ENCODE results near the gene ERICH3. TPM values are rescaled to one million over a fixed set of nuclear protein-coding genes. Genes with fewer than 3 reads are reported as not detected.

The ERICH3 gene
- total RNA-seq, 1 experiment from 2014 or later: not detected

GRCh38 chr1:74679811-74680210, 6.2 kb upstream of the ERICH3 start:
- no peak overlapping the region for H2BK12ac ChIP-seq (ENCODE audit: insufficient read length, low read depth, low read length)
- H3K4me3 Mint-ChIP-seq: no peak overlapping the region

More at GRCh38 chr1:74679811-74680210, 6.2 kb upstream of the ERICH3 start:
- Histone ChIP-seq H3K18ac (ENCODE audit: insufficient read length, low read depth, low read length) (no peak overlapping the region), H2AK5ac (ENCODE audit: insufficient read length, low read length) (no peak overlapping the region), H3K14ac (ENCODE audit: insufficient read depth, low read length) (no peak overlapping the region), H3T11ph (ENCODE audit: low read length) (no peak overlapping the region), H4K5ac (ENCODE audit: insufficient read length, low read depth, low read length) (no peak overlapping the region), H4K20me1 (ENCODE audit: control insufficient read depth, insufficient read depth, insufficient read length) (no peaks in the 10 kb centered on the region), H2BK20ac (ENCODE audit: low read depth, low read length, poor library complexity, severe bottlenecking) (no peak overlapping the region), H2BK15ac (ENCODE audit: low read depth, low read length) (no peak overlapping the region), H3K9ac (ENCODE audit: extremely low read depth, insufficient read length, low read length) (no peak overlapping the region), H3K4me2 (ENCODE audit: insufficient read depth, insufficient read length, low read length) (no peak overlapping the region), H4K91ac (ENCODE audit: insufficient read length, low read depth, low read length) (no peak overlapping the region), H2AFZ (ENCODE audit: low read length) (no peak overlapping the region), H4K8ac (replicated peaks; ENCODE audit: insufficient read length, low read depth, low read length) (no peak overlapping the region), H3K9me3 (ENCODE audit: control insufficient read depth, low read depth, low read length) (no peaks in the 10 kb centered on the region), H3K4me1 (ENCODE audit: insufficient read depth, low read length) (no peaks in the 10 kb centered on the region), H2BK120ac (ENCODE audit: low read depth, low read length, poor library complexity, severe bottlenecking) (no peak overlapping the region), H3K23ac (ENCODE audit: insufficient read length, low read depth, low read length) (no peak overlapping the region), H3K79me2 (ENCODE audit: insufficient read depth, low read length) (no peaks in the 10 kb centered on the region), H3K27me3 (ENCODE audit: insufficient read depth, low read length) (no peaks in the 10 kb centered on the region), H2BK5ac (ENCODE audit: insufficient read length, low read length) (no peak overlapping the region), H3K4ac (ENCODE audit: low read depth, low read length) (no peak overlapping the region), H3K56ac (ENCODE audit: insufficient read length, low read depth, low read length) (no peak overlapping the region), H3K79me1 (ENCODE audit: insufficient read depth, low read depth, low read length, poor library complexity, severe bottlenecking) (no peaks in the 10 kb centered on the region), H3K27ac (ENCODE audit: insufficient read length, low read depth, low read length) (no peak overlapping the region), H3K23me2 (ENCODE audit: insufficient read length, low read depth, low read length, poor library complexity, severe bottlenecking) (no peaks in the 10 kb centered on the region)
- H3K27me3 Mint-ChIP-seq (ENCODE audit: low read depth): peaks cover 17% of the 10 kb centered on the region
- H3K4me1 Mint-ChIP-seq: peaks cover under 1% of the 10 kb centered on the region in 2 experiments; a peak in 3 of 4 replicates
- no peak overlapping the region for H3K27ac Mint-ChIP-seq
- DNase-seq: no peak
- WGBS (ENCODE audit: extremely low coverage, insufficient read length, low lambda C conversion rate): no CpG with 5 or more reads among the region's 2 CpGs
- no peaks in the 10 kb centered on the region for H3K36me3 Mint-ChIP-seq (ENCODE audit: insufficient read depth in 1 of 3, low read depth in 3 of 3)
- H3K9me3 Mint-ChIP-seq: no peaks in the 10 kb centered on the region
- no peak for TF ChIP-seq CTCF (conservative IDR thresholded peaks at IDR 0.05)

All from H9 (cell line).